Tibial nerve (tissue), 4 donors: Measurements from ENCODE around the gene CALML4. TPM values are rescaled to one million over a fixed set of nuclear protein-coding genes. Genes with fewer than 3 reads are reported as not detected.
"Not testable (repeated sequence)": the region's sequence is repeated elsewhere in the genome, so short reads cannot be mapped to it uniquely, and the experiment has no call there.

Source experiments
- DNase-seq, 2 donors: peaks; one replicate each; pipeline ENCODE4 v3.0.0-alpha.2; 2019; ENCODE audit warnings: low spot score in 2 of 2
- H3K27ac ChIP-seq, 4 donors: fragments of 200-600 bp; sonication (generic) in 3 of 4; one replicate each; pipeline ENCODE4 v1.5.1; 2017 to 2019; ENCODE audit warnings: mild to moderate bottlenecking in 1 of 4
- H3K27me3 ChIP-seq, 2 donors: fragments of 200-600 bp; sonication (generic) in 1 of 2; one replicate each; pipeline versions ENCODE4 v1.5.1 to v1.6.0; 2017 to 2019
- H3K36me3 ChIP-seq, 3 donors: fragments of 200-600 bp; sonication (generic); one replicate each; pipeline ENCODE4 v1.5.1; 2018 to 2019
- H3K4me1 ChIP-seq, 4 donors: fragments of 200-600 bp; sonication (generic) in 3 of 4; one replicate each; pipeline ENCODE4 v1.5.1; 2017 to 2019
- H3K4me3 ChIP-seq, 4 donors: fragments of 200-600 bp; sonication (generic) in 3 of 4; one replicate each; pipeline ENCODE4 v1.5.1; 2017 to 2019; ENCODE audit warnings: mild to moderate bottlenecking in 1 of 4, moderate library complexity in 1 of 4
- H3K9me3 ChIP-seq, 4 donors: fragments of 200-600 bp; sonication (generic) in 3 of 4; one replicate each; pipeline ENCODE4 v1.5.1; 2017 to 2019
- CTCF ChIP-seq, 5 experiments: fragments of 200-600 bp in 3 of 5; fragments of 450-650 bp in 2 of 5; sonication (generic) in 3 of 5; IDR thresholded peaks; one replicate each; pipeline ENCODE4 v1.5.1; 2016 to 2019; ENCODE audit warnings: antibody characterized with exemption in 5 of 5, mild to moderate bottlenecking in 3 of 5, moderate library complexity in 2 of 5
- EP300 ChIP-seq, 2 donors: sonication (generic); formaldehyde crosslinking; IDR thresholded peaks; one replicate each; pipeline ENCODE4 v1.6.1; 2017; ENCODE audit warnings: antibody characterized with exemption in 2 of 2, mild to moderate bottlenecking in 1 of 2
- POLR2A ChIP-seq, 2 donors: fragments of 450-650 bp; IDR thresholded peaks; one replicate each; pipeline ENCODE4 v1.6.1; 2017; ENCODE audit warnings: antibody characterized with exemption in 2 of 2, mild to moderate bottlenecking in 2 of 2, moderate library complexity in 2 of 2
- WGBS, 2 donors: methylation state at CpG; one replicate each; pipeline ENCODE4 v1.1.5; 2018; 5-methylcytosine and 5-hydroxymethylcytosine counted together
- total RNA-seq, 4 donors: library from RNA; depleted of rRNA; stranded (reverse); fragments of >200 nt; gene quantifications; one replicate each; pipeline ENCODE4 v1.1.0, GENCODE V29; 2016

CALML4 gene
- total RNA-seq, 4 donors from 2014 or later: 7.5 to 27.1 (median 13.6) TPM

DNA sequence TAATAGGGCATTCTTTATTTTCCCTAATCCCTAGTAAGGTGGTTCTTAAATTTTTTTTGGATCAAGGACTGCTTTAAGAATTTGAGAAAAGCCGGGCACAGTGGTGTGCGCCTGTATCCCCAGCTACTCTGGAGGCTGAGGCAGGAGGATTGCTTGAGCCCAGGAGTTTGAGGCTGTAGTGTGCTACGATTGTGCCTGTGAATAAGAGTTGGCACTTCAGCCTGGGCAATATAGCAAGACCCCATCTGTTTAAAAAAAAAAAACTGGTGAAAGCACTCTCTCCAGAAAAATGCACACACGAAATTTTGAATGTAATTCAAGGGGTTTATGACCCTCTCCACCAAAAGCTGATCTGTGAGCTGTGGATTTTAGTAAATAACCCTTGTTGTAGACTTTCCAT is 32.0 kb downstream of the CALML4 start:
- H3K4me1 ChIP-seq: peaks cover 0 to 20% (median 0%) of the 10 kb centered on the region in 4 donors
- no peak overlapping the region for H3K4me3 ChIP-seq
- no peaks in the 10 kb centered on the region for H3K27me3 ChIP-seq
- H3K27ac ChIP-seq: no peak overlapping the region
- 94 to 96% methylated on average over 4 of the region's 4 CpGs for WGBS, 2 donors
- DNase-seq: no peak
- H3K36me3 ChIP-seq: peaks cover 0 to 40% (median 3%) of the 10 kb centered on the region in 3 donors
- no peaks in the 10 kb centered on the region for H3K9me3 ChIP-seq
- TF ChIP-seq EP300 (IDR thresholded peaks at IDR 0.05) (no peak), POLR2A (IDR thresholded peaks at IDR 0.05) (no peak), CTCF (IDR thresholded peaks at IDR 0.05) (no peak)

DNA sequence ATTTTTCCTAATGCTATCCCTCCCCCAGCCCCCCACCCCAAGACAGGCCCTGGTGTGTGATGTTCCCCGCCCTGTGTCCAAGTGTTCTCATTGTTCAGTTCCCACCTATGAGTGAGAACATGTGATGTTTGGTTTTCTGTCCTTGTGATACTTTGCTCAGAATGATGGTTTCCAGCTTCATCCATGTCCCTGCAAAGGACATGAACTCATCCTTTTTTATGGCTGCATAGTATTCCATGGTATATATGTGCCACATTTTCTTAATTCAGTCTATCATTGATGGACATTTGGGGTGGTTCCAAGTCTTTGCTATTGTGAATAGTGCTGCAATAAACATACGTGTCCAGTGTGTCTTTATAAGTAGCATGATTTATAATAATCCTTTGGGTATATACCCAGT is 33.1 kb downstream of the CALML4 start:
- H3K36me3 ChIP-seq: peaks cover 0 to 36% (median 3%) of the 10 kb centered on the region in 3 donors
- 91 to 100% methylated on average over 2 of the region's 2 CpGs for WGBS, 2 donors
- H3K4me1 ChIP-seq, H3K9me3 ChIP-seq, H3K27me3 ChIP-seq, H3K4me3 ChIP-seq, H3K27ac ChIP-seq, DNase-seq: not testable (repeated sequence)

GRCh38 chr15:68166847-68167246 is 38.3 kb downstream of the CALML4 start:
- no peaks in the 10 kb centered on the region for H3K27me3 ChIP-seq
- peaks cover 0 to 46% (median 0%) of the 10 kb centered on the region in 3 donors for H3K36me3 ChIP-seq
- no peak overlapping the region for H3K27ac ChIP-seq
- H3K9me3 ChIP-seq: no peaks in the 10 kb centered on the region
- no peaks in the 10 kb centered on the region for H3K4me1 ChIP-seq
- TF ChIP-seq EP300 (IDR thresholded peaks at IDR 0.05) (no peak), POLR2A (IDR thresholded peaks at IDR 0.05) (no peak), CTCF (IDR thresholded peaks at IDR 0.05) (no peak)
- 84 to 88% methylated on average over 4 of the region's 4 CpGs for WGBS, 2 donors
- no peak for DNase-seq
- H3K4me3 ChIP-seq: no peak overlapping the region

DNA sequence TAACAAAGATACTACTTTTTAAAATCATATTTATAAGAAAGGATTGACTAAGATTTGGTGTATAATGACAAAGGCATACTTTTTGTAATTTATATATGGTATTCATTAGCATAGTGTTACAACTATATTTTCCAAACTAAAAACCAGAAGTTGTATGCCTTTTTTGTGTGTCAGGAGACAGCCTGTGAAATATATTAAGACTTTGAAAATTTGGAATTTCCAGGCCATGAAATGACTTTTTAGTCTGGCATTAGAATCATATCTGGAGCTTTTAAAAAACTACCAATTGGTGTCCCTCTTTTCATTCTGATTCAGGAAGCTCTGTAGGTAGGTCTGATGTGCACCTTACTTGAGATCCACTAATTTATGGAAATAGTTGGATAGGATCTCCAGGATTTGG is 41.9 kb downstream of the CALML4 start:
- no peaks in the 10 kb centered on the region for H3K9me3 ChIP-seq
- no peaks in the 10 kb centered on the region for H3K27me3 ChIP-seq
- no peak overlapping the region for H3K4me3 ChIP-seq
- H3K36me3 ChIP-seq: peaks cover 0 to 61% (median 0%) of the 10 kb centered on the region in 3 donors
- DNase-seq: no peak
- TF ChIP-seq EP300 (IDR thresholded peaks at IDR 0.05) (no peak), POLR2A (IDR thresholded peaks at IDR 0.05) (no peak), CTCF (IDR thresholded peaks at IDR 0.05) (no peak)
- peaks cover 0 to 3% (median 0%) of the 10 kb centered on the region in 4 donors for H3K4me1 ChIP-seq
- no peak overlapping the region for H3K27ac ChIP-seq

- Histone ChIP-seq H3K27me3 (no peaks in the 10 kb centered on the region), H3K4me3 (no peak overlapping the region), H3K36me3 (peaks cover 0 to 61% (median 0%) of the 10 kb centered on the region in 3 donors), H3K27ac (peak overlapping the region in 2 of 4 donors; percentile 25 to 31), H3K9me3 (no peaks in the 10 kb centered on the region), H3K4me1 (peaks cover 0 to 20% (median 0%) of the 10 kb centered on the region in 4 donors)
- no peak for DNase-seq
- TF ChIP-seq EP300 (IDR thresholded peaks at IDR 0.05) (no peak), CTCF (IDR thresholded peaks at IDR 0.05) (no peak)
- WGBS, 2 donors: 47 to 54% methylated on average over 3 of the region's 3 CpGs
These were observed 47.0 kb downstream of the CALML4 start for GRCh38 chr15:68158046-68158628.

- DNase-seq: no peak
- 48 to 53% methylated on average over 1 of the region's 1 CpG for WGBS, 2 donors
- no peak for TF ChIP-seq POLR2A (IDR thresholded peaks at IDR 0.05)
- no peak for TF ChIP-seq CTCF (IDR thresholded peaks at IDR 0.05)
- no peak for TF ChIP-seq EP300 (IDR thresholded peaks at IDR 0.05)
- H3K9me3 ChIP-seq: no peaks in the 10 kb centered on the region
- no peak overlapping the region for H3K4me3 ChIP-seq
- peak overlapping the region in 1 of 4 donors; percentile 25 for H3K27ac ChIP-seq
- no peaks in the 10 kb centered on the region for H3K27me3 ChIP-seq
- H3K4me1 ChIP-seq: peaks cover 0 to 20% (median 0%) of the 10 kb centered on the region in 4 donors
- H3K36me3 ChIP-seq: peaks cover 0 to 50% (median 0%) of the 10 kb centered on the region in 3 donors
These were observed 48.1 kb downstream of the CALML4 start for GRCh38 chr15:68157074-68157473.
